ENCODE results near the gene RRP7A. TPM values are rescaled to one million over a fixed set of nuclear protein-coding genes. Genes with fewer than 3 reads are reported as not detected.
A peak's percentile ranks its signal among the peaks of the same experiment; 100 is the strongest.
"Not testable (repeated sequence)": the region's sequence is repeated elsewhere in the genome, so short reads cannot be mapped to it uniquely, and the experiment has no call there.

RRP7A gene, protein sequence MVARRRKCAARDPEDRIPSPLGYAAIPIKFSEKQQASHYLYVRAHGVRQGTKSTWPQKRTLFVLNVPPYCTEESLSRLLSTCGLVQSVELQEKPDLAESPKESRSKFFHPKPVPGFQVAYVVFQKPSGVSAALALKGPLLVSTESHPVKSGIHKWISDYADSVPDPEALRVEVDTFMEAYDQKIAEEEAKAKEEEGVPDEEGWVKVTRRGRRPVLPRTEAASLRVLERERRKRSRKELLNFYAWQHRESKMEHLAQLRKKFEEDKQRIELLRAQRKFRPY
- total RNA-seq = 10 to 100 TPM in 3 of 4 donors, 1 to 10 TPM in 1; 9.7 to 38.6 (median 28.6) TPM

DNA sequence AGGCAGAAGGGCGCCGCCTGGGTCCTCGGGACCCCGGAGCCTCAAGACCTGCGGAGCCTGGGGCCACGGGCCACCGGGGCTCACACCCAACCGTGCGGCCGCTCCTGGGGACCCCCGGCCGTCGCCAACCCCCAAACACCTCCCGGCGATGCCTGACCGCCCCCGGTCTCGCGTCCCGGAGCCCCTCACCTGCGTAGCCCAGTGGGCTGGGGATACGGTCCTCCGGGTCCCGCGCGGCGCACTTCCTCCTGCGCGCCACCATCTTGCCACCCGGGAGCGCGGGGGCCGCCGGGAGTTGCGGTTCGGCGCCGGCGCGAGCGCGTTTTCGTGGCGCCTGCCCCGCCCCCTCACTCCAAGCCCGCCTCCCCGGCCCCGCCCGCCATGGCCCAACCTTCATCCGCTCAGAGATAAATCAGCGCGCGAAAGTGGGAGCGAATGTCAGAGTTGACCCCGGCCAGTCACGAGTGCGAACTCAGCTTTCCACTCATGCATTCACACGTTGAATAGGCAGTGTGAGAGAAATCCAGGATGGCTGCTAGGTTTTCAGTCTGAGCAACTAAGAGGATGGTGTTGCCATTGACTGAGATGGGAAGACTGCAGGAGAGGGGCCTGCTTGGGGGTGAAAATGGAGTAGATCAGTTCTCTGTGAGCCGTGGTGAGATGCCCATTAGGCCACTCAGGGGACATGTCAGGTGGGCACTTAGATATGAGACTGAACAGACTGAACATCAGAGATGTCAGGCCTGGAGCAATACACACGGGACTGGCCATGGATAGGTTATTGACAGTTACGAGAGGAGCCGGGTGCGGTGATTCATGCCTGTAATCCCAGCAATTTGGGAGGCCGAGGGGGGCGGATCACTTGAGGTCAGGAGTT lies at the start of gene RRP7A:
Gene RRP7A (minus strand): TSS at position 272 of the 877 bp plus-strand sequence. CDS start 10 bp downstream, at position 262.
- Histone ChIP-seq H3K4me3 (peak within 1 kb of the TSS; percentile 86 to 91), H3K27ac (peak within 1 kb of the TSS; percentile 80 to 81), H3K9me3 (no peaks in the 10 kb centered on the region), H3K36me3 (no peaks in the 10 kb centered on the region), H3K27me3 (no peaks in the 10 kb centered on the region), H3K4me1 (no peaks in the 10 kb centered on the region)
- DNase-seq = peak; percentile 75 to 79
- TF ChIP-seq POLR2A (IDR thresholded peaks at IDR 0.05) = peak; percentile 70 to 83
- TF ChIP-seq, protein P1, sequence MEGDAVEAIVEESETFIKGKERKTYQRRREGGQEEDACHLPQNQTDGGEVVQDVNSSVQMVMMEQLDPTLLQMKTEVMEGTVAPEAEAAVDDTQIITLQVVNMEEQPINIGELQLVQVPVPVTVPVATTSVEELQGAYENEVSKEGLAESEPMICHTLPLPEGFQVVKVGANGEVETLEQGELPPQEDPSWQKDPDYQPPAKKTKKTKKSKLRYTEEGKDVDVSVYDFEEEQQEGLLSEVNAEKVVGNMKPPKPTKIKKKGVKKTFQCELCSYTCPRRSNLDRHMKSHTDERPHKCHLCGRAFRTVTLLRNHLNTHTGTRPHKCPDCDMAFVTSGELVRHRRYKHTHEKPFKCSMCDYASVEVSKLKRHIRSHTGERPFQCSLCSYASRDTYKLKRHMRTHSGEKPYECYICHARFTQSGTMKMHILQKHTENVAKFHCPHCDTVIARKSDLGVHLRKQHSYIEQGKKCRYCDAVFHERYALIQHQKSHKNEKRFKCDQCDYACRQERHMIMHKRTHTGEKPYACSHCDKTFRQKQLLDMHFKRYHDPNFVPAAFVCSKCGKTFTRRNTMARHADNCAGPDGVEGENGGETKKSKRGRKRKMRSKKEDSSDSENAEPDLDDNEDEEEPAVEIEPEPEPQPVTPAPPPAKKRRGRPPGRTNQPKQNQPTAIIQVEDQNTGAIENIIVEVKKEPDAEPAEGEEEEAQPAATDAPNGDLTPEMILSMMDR (IDR thresholded peaks at IDR 0.05) = peak in 1 of 4 experiments; percentile 13
- intact Hi-C loops (cut with DNase I; ENCODE audit: low total_unique reads) = no loop called here

GRCh38 chr22:42567950-42568349 lies 48.4 kb upstream of the RRP7A start:
- intact Hi-C loops (cut with DNase I; ENCODE audit: low total_unique reads); H3K36me3 ChIP-seq: not testable (repeated sequence)

GRCh38 chr22:42565956-42566355 lies 46.4 kb upstream of the RRP7A start:
- no peak overlapping the region for H3K27ac ChIP-seq
- no peak for DNase-seq
- H3K4me1 ChIP-seq = no peaks in the 10 kb centered on the region
- intact Hi-C loops (cut with DNase I; ENCODE audit: low total_unique reads) = no loop called here
- H3K27me3 ChIP-seq = no peaks in the 10 kb centered on the region
- no peaks in the 10 kb centered on the region for H3K36me3 ChIP-seq
- no peaks in the 10 kb centered on the region for H3K9me3 ChIP-seq
- TF ChIP-seq, protein P1 (IDR thresholded peaks at IDR 0.05) = no peak
- TF ChIP-seq POLR2A (IDR thresholded peaks at IDR 0.05) = no peak
- no peak overlapping the region for H3K4me3 ChIP-seq

More at GRCh38 chr22:42567950-42568349, 48.4 kb upstream of the RRP7A start:
- H3K4me3 ChIP-seq, DNase-seq, H3K9me3 ChIP-seq, H3K4me1 ChIP-seq, H3K27ac ChIP-seq, H3K27me3 ChIP-seq: not testable (repeated sequence)

DNA sequence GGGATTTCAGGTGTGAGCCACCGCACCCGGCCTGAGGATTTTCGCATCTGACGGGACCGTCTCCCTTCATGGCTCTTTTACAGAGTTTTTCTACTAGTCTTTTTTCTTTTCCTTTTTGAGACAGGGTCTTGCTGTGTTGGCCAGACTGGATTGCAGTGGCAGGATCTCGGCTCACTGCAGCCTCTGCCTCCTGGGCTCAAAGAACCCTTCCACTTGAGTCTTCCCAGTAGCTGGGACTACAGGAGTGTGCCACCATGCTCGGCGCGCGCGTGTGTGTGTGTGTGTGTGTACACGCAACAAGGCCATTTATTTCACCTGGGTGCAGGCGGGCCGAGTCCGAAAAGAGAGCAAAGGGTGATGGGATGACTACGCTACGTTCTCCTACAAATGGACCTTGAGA lies 45.1 kb upstream of the RRP7A start:
- no peak for DNase-seq
- H3K27ac ChIP-seq = no peak overlapping the region
- no peaks in the 10 kb centered on the region for H3K27me3 ChIP-seq
- no peak overlapping the region for H3K4me3 ChIP-seq
- H3K9me3 ChIP-seq = no peaks in the 10 kb centered on the region
- no peak for TF ChIP-seq POLR2A (IDR thresholded peaks at IDR 0.05)
- TF ChIP-seq, protein P1 (IDR thresholded peaks at IDR 0.05) = no peak
- H3K4me1 ChIP-seq = no peaks in the 10 kb centered on the region
- intact Hi-C loops (cut with DNase I; ENCODE audit: low total_unique reads) = no loop called here
- no peaks in the 10 kb centered on the region for H3K36me3 ChIP-seq

DNA sequence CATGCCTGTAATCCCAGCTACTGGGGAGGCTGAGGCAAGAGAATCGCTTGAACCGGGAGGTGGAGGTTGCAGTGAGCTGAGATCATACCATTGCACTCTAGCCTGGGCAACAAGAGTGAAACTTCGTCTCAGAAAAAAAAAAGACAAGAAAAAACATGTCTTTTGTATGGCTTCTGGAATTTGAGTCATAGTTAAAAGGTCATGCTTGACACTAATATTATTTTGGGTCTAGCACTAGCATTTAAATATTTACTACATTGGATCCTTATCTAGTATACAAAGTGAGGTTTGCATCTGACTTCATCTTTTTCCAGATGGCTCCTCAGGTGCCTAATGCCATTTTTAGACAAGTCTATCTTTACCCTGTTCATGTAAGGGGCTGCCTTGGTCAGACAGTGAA lies 44.3 kb upstream of the RRP7A start:
- H3K27me3 ChIP-seq; H3K4me1 ChIP-seq; H3K9me3 ChIP-seq; H3K36me3 ChIP-seq; DNase-seq; intact Hi-C loops (cut with DNase I; ENCODE audit: low total_unique reads); H3K4me3 ChIP-seq; H3K27ac ChIP-seq: not testable (repeated sequence)

DNA sequence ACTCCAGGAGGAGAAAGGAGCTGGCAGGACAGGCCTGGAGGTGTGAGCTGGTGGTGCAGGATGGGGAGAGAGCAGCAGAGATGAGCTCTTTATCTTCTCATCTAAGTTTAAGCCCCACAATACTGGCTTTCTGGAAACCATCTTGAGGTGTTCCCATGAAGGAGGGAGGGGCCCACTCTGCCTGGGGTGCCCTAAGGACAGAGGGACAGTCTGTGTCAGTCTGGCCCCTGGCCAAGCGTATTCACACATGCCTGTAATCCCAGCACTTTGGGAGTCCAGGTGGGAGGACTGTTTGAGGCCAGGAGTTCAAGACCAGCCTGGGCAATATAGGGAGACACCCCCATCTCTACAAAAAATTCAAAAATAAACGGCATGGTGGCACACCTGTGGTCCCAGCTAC lies 43.1 kb upstream of the RRP7A start:
- intact Hi-C loops (cut with DNase I; ENCODE audit: low total_unique reads) = no loop called here
- H3K36me3 ChIP-seq = no peaks in the 10 kb centered on the region
- no peaks in the 10 kb centered on the region for H3K4me1 ChIP-seq
- H3K27ac ChIP-seq = no peak overlapping the region
- H3K9me3 ChIP-seq = no peaks in the 10 kb centered on the region
- DNase-seq = no peak
- no peaks in the 10 kb centered on the region for H3K27me3 ChIP-seq
- H3K4me3 ChIP-seq = no peak overlapping the region
- TF ChIP-seq POLR2A (IDR thresholded peaks at IDR 0.05) = no peak
- TF ChIP-seq, protein P1 (IDR thresholded peaks at IDR 0.05) = no peak

All from uterus (tissue), 4 donors.